Measurements from ENCODE around the gene CAVIN3. TPM values are rescaled to one million over a fixed set of nuclear protein-coding genes. Genes with fewer than 3 reads are reported as not detected.
A peak's percentile ranks its signal among the peaks of the same experiment; 100 is the strongest.

CAVIN3 gene
- total RNA-seq, 8 experiments from 2014 or later: 0.16 to 20.7 (median 0.84) TPM

- no peak overlapping the region for H3K27ac ChIP-seq
- no peak overlapping the region for H3K4me3 ChIP-seq
- ATAC-seq (replicated peaks in 6 of 8): no peak
- in situ Hi-C loops (cut with MboI; ENCODE audit: low pct_unique_long_range_greater_than_20kb in 2 of 9, low sequenced_read_pairs in 9 of 9, unreplicated experiment in 9 of 9): loop anchor here in 3 of 9 experiments (25.0 kb wide), 3 partner anchors 90 to 340 kb away; partner anchors contain the start of genes OR56A4 (in 2 of the 3), CCKBR (in 1 of the 3), CNGA4 (in 1 of the 3) and FHIP1B (in 1 of the 3)
- H3K4me1 ChIP-seq (replicated peaks in 1 of 2): no peaks in the 10 kb centered on the region
- WGBS, 10 experiments: 0 to 89% (median 78%) methylated on average over 2 to 5 of the region's 5 CpGs; no CpG with 5 or more reads in 1 of the 10 experiments
Observed at GRCh38 chr11:6351782-6352382, 31.6 kb upstream of the CAVIN3 start.

- no peaks in the 10 kb centered on the region for H3K4me1 ChIP-seq (replicated peaks in 1 of 2)
- in situ Hi-C loops (cut with MboI; ENCODE audit: low pct_unique_long_range_greater_than_20kb in 2 of 9, low sequenced_read_pairs in 9 of 9, unreplicated experiment in 9 of 9): loop anchor here in 3 of 9 experiments (25.0 kb wide), 3 partner anchors 88 to 338 kb away; partner anchors contain the start of genes OR56A4 (in 2 of the 3), CCKBR (in 1 of the 3), CNGA4 (in 1 of the 3) and FHIP1B (in 1 of the 3)
- H3K27ac ChIP-seq: no peak overlapping the region
- H3K4me3 ChIP-seq: no peak overlapping the region
- WGBS, 10 experiments: 13 to 100% (median 70%) methylated on average over 1 to 2 of the region's 2 CpGs; no CpG with 5 or more reads in 2 of the 10 experiments
- ATAC-seq (replicated peaks in 6 of 8): no peak
Observed at GRCh38 chr11:6350486-6350885, 30.2 kb upstream of the CAVIN3 start.

GRCh38 chr11:6350043-6350442 lies 29.7 kb upstream of the CAVIN3 start:
- no peaks in the 10 kb centered on the region for H3K4me1 ChIP-seq (replicated peaks in 1 of 2)
- in situ Hi-C loops (cut with MboI; ENCODE audit: low pct_unique_long_range_greater_than_20kb in 2 of 9, low sequenced_read_pairs in 9 of 9, unreplicated experiment in 9 of 9): loop anchor here in 3 of 9 experiments (25.0 kb wide), 3 partner anchors 88 to 338 kb away; partner anchors contain the start of genes OR56A4 (in 2 of the 3), CCKBR (in 1 of the 3), CNGA4 (in 1 of the 3) and FHIP1B (in 1 of the 3)
- no peak for ATAC-seq (replicated peaks in 6 of 8)

GRCh38 chr11:6345366-6345765 lies 25.1 kb upstream of the CAVIN3 start:
- ATAC-seq (replicated peaks in 6 of 8): no peak
- no peak overlapping the region for H3K27ac ChIP-seq
- no peak overlapping the region for H3K4me3 ChIP-seq
- in situ Hi-C loops (cut with MboI; ENCODE audit: low pct_unique_long_range_greater_than_20kb in 2 of 9, low sequenced_read_pairs in 9 of 9, unreplicated experiment in 9 of 9): loop anchor here in 3 of 9 experiments (25.0 kb wide), 3 partner anchors 308 to 1708 kb away; partner anchors contain the start of genes OR51D1 (in 1 of the 3), OR51E1 (in 1 of the 3), OR56A1 (in 1 of the 3) and OR56A4 (in 1 of the 3)
- no peaks in the 10 kb centered on the region for H3K4me1 ChIP-seq (replicated peaks in 1 of 2)
- 40 to 92% (median 81%) methylated on average over 1 of the region's 1 CpG; no CpG with 5 or more reads in 2 of the 10 experiments for WGBS, 10 experiments

More at GRCh38 chr11:6350043-6350442, 29.7 kb upstream of the CAVIN3 start:
- Histone ChIP-seq H3K4me3 (no peak overlapping the region), H3K27ac (no peak overlapping the region)

GRCh38 chr11:6336293-6336692 lies 16.0 kb upstream of the CAVIN3 start:
- 10 to 72% (median 49%) methylated on average over 1 to 3 of the region's 3 CpGs for WGBS, 10 experiments
- Histone ChIP-seq H3K4me3 (no peak overlapping the region), H3K27ac (no peak overlapping the region), H3K4me1 (replicated peaks in 1 of 2) (no peaks in the 10 kb centered on the region)
- in situ Hi-C loops (cut with MboI; ENCODE audit: low pct_unique_long_range_greater_than_20kb in 2 of 9, low sequenced_read_pairs in 9 of 9, unreplicated experiment in 9 of 9): loop anchor here in 3 of 9 experiments (25.0 kb wide), 3 partner anchors 299 to 1699 kb away; partner anchors contain the start of genes OR51D1 (in 1 of the 3), OR51E1 (in 1 of the 3), OR56A1 (in 1 of the 3) and OR56A4 (in 1 of the 3)
- no peak for ATAC-seq (replicated peaks in 6 of 8)

GRCh38 chr11:6334806-6335205 lies 14.5 kb upstream of the CAVIN3 start:
- in situ Hi-C loops (cut with MboI; ENCODE audit: low pct_unique_long_range_greater_than_20kb in 2 of 9, low sequenced_read_pairs in 9 of 9, unreplicated experiment in 9 of 9): loop anchor here in 3 of 9 experiments (25.0 kb wide), 3 partner anchors 298 to 1698 kb away; partner anchors contain the start of genes OR51D1 (in 1 of the 3), OR51E1 (in 1 of the 3), OR56A1 (in 1 of the 3) and OR56A4 (in 1 of the 3)
- 14 to 100% (median 86%) methylated on average over 1 to 6 of the region's 6 CpGs; no CpG with 5 or more reads in 2 of the 10 experiments for WGBS, 10 experiments
- Histone ChIP-seq H3K4me1 (replicated peaks in 1 of 2) (no peaks in the 10 kb centered on the region), H3K27ac (no peak overlapping the region), H3K4me3 (no peak overlapping the region)
- no peak for ATAC-seq (replicated peaks in 6 of 8)

GRCh38 chr11:6333095-6333494 lies 12.8 kb upstream of the CAVIN3 start:
- no peak overlapping the region for H3K4me3 ChIP-seq
- WGBS, 10 experiments: 0 to 83% (median 73%) methylated on average over 1 to 2 of the region's 2 CpGs; no CpG with 5 or more reads in 2 of the 10 experiments
- ATAC-seq (replicated peaks in 6 of 8): peak in 2 of 8 experiments; percentile 27 to 59
- no peaks in the 10 kb centered on the region for H3K4me1 ChIP-seq (replicated peaks in 1 of 2)
- in situ Hi-C loops (cut with MboI; ENCODE audit: low pct_unique_long_range_greater_than_20kb in 2 of 9, low sequenced_read_pairs in 9 of 9, unreplicated experiment in 9 of 9): loop anchor here in 3 of 9 experiments (25.0 kb wide), 3 partner anchors 296 to 1696 kb away; partner anchors contain the start of genes OR51D1 (in 1 of the 3), OR51E1 (in 1 of the 3), OR56A1 (in 1 of the 3) and OR56A4 (in 1 of the 3)
- H3K27ac ChIP-seq: no peak overlapping the region

- H3K27ac ChIP-seq: no peak overlapping the region
- ATAC-seq (replicated peaks in 6 of 8): peak in 1 of 8 experiments; percentile 21
- H3K4me1 ChIP-seq (replicated peaks in 1 of 2): no peaks in the 10 kb centered on the region
- in situ Hi-C loops (cut with MboI; ENCODE audit: low pct_unique_long_range_greater_than_20kb in 2 of 9, low sequenced_read_pairs in 9 of 9, unreplicated experiment in 9 of 9): loop anchor here in 3 of 9 experiments (25.0 kb wide), 3 partner anchors 295 to 1695 kb away; partner anchors contain the start of genes OR51D1 (in 1 of the 3), OR51E1 (in 1 of the 3), OR56A1 (in 1 of the 3) and OR56A4 (in 1 of the 3)
- 31 to 97% (median 90%) methylated on average over 1 to 5 of the region's 5 CpGs; no CpG with 5 or more reads in 1 of the 10 experiments for WGBS, 10 experiments
- no peak overlapping the region for H3K4me3 ChIP-seq
Observed at GRCh38 chr11:6332066-6332465, 11.8 kb upstream of the CAVIN3 start.

- H3K4me3 ChIP-seq: no peak overlapping the region
- no peaks in the 10 kb centered on the region for H3K4me1 ChIP-seq (replicated peaks in 1 of 2)
- ATAC-seq (replicated peaks in 6 of 8): no peak
- in situ Hi-C loops (cut with MboI; ENCODE audit: low pct_unique_long_range_greater_than_20kb in 2 of 9, low sequenced_read_pairs in 9 of 9, unreplicated experiment in 9 of 9): loop anchor here in 3 of 9 experiments (25.0 kb wide), 3 partner anchors 291 to 1691 kb away; partner anchors contain the start of genes OR51D1 (in 1 of the 3), OR51E1 (in 1 of the 3), OR56A1 (in 1 of the 3) and OR56A4 (in 1 of the 3)
- H3K27ac ChIP-seq: no peak overlapping the region
Observed at GRCh38 chr11:6328321-6328720, 8.0 kb upstream of the CAVIN3 start.

GRCh38 chr11:6327806-6328205 lies 7.5 kb upstream of the CAVIN3 start:
- Histone ChIP-seq H3K4me1 (replicated peaks in 1 of 2) (no peaks in the 10 kb centered on the region), H3K4me3 (no peak overlapping the region), H3K27ac (no peak overlapping the region)
- in situ Hi-C loops (cut with MboI; ENCODE audit: low pct_unique_long_range_greater_than_20kb in 2 of 9, low sequenced_read_pairs in 9 of 9, unreplicated experiment in 9 of 9): loop anchor here in 3 of 9 experiments (25.0 kb wide), 3 partner anchors 291 to 1691 kb away; partner anchors contain the start of genes OR51D1 (in 1 of the 3), OR51E1 (in 1 of the 3), OR56A1 (in 1 of the 3) and OR56A4 (in 1 of the 3)
- no peak for ATAC-seq (replicated peaks in 6 of 8)

GRCh38 chr11:6326985-6327384 lies 6.7 kb upstream of the CAVIN3 start:
- Histone ChIP-seq H3K4me1 (replicated peaks in 1 of 2) (no peaks in the 10 kb centered on the region), H3K27ac (no peak overlapping the region), H3K4me3 (no peak overlapping the region)
- in situ Hi-C loops (cut with MboI; ENCODE audit: low pct_unique_long_range_greater_than_20kb in 2 of 9, low sequenced_read_pairs in 9 of 9, unreplicated experiment in 9 of 9): loop anchor here in 3 of 9 experiments (25.0 kb wide), 3 partner anchors 290 to 1690 kb away; partner anchors contain the start of genes OR51D1 (in 1 of the 3), OR51E1 (in 1 of the 3), OR56A1 (in 1 of the 3) and OR56A4 (in 1 of the 3)
- WGBS, 10 experiments: 60 to 100% (median 92%) methylated on average over 1 to 2 of the region's 2 CpGs; no CpG with 5 or more reads in 2 of the 10 experiments
- ATAC-seq (replicated peaks in 6 of 8): no peak

- Histone ChIP-seq H3K27ac (no peak overlapping the region), H3K4me1 (replicated peaks in 1 of 2) (peaks cover 0 to 4% of the 10 kb centered on the region in 2 donors), H3K4me3 (no peak overlapping the region)
- in situ Hi-C loops (cut with MboI; ENCODE audit: low pct_unique_long_range_greater_than_20kb in 2 of 9, low sequenced_read_pairs in 9 of 9, unreplicated experiment in 9 of 9): loop anchor here in 3 of 9 experiments (25.0 kb wide), 3 partner anchors 289 to 1689 kb away; partner anchors contain the start of genes OR51D1 (in 1 of the 3), OR51E1 (in 1 of the 3), OR56A1 (in 1 of the 3) and OR56A4 (in 1 of the 3)
- ATAC-seq (replicated peaks in 6 of 8): no peak
Observed at GRCh38 chr11:6326303-6326702, 6.0 kb upstream of the CAVIN3 start.

Data from motor neuron (in vitro differentiated cells).